Measurements from ENCODE around the gene TMEM175.

DNA sequence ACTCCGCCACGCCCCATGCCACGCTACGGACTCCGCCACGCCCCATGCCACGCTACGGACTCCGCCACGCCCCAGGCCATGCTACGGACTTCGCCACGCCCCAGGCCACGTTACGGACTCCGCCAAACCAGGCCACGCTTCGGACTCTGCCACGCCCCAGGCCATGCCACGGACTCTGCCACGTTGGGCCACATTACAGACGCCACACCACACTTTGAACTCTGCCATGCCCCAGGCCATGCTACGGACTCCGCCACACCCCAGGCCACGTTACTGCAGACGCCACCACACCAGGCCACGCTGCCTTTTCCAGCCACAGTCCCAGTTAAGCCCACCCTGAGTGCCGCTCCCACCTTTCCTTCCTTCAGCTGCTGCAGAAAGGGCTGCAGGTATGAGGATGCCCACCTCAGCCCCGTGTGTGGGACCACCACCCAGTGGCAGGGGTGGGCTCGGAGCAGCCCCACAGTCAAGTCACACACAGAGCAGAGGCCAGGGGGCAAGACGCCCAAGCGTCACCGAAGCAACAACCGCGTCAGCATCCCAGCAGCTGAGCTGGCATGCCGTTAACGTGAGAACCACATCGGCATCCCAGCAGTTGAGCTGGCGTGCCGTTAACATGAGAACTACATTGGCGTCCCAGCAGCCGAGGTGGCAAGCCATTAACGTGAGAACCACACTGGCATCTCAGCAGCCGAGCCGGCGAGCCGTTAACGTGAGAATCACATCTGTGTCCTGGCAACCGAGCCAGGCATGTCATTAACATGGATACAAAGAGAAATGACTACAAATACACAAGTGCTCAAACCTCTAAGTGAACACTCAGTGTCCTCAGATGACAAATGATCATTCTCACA is 26.5 kb upstream of the TMEM175 start:
- TF ChIP-seq CTCF (conservative IDR thresholded peaks at IDR 0.05), result no peak
- no peak for TF ChIP-seq EZH2 (IDR thresholded peaks at IDR 0.05; ENCODE audit: low read depth)
